PFSK-1 (cell line): ENCODE data around the gene GNB5.

ENCODE experiments used
- FOXP2 ChIP-seq: optimal IDR thresholded peaks from 2 replicates; pipeline ENCODE3; 2011; ENCODE audit warnings: borderline replicate concordance, control low read depth, inconsistent platforms; ENCODE audit not compliant: insufficient read depth; ENCODE audit errors: extremely low read length, extremely low read depth
- POLR2AphosphoS5 ChIP-seq: IDR thresholded peaks from 2 replicates; pipeline ENCODE4 v1.6.1; 2012; ENCODE audit warnings: low read depth, mild to moderate bottlenecking, control low read depth, low read length, moderate library complexity
- SIN3A ChIP-seq: IDR thresholded peaks from 2 replicates; pipeline ENCODE4 v1.6.1; 2012; ENCODE audit warnings: mild to moderate bottlenecking, low read length, moderate library complexity, borderline replicate concordance; ENCODE audit not compliant: insufficient read depth
- TAF1 ChIP-seq: IDR thresholded peaks from 2 replicates; pipeline ENCODE4 v1.6.1; 2012; ENCODE audit warnings: low read length, control low read depth, borderline replicate concordance; ENCODE audit not compliant: insufficient read depth
- TF ChIP-seq, protein P1 (sequence below), 2 experiments: IDR thresholded peaks; 2 replicates each; pipeline versions ENCODE4 v1.6.1 to v1.8.0; 2011 to 2012; ENCODE audit warnings: low read depth in 2 of 2, low read length in 2 of 2, control low read depth in 1 of 2, inconsistent platforms in 1 of 2, mild to moderate bottlenecking in 1 of 2, moderate library complexity in 1 of 2; ENCODE audit not compliant: insufficient read depth in 1 of 2

Gene GNB5

DNA sequence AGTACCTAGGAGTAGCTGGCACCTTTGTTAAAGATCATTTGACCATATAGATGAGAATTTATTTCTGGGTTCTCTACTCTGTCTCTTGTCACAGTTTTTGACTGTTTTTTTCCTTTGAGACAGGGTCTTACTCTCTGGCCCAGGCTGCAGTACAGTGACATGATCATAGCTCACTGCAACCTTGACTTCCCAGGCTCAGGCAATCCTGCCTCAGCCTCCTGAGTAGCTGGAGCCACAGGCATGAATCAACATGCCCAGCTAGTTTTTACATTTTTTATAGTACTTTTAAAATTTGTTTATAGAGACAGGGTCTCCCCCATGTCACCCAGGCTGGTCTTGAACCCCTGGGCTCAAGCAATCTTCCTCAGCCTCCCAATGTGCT, 123.7 kb downstream of the GNB5 start:
- TF ChIP-seq POLR2AphosphoS5 (no peak), FOXP2 (no peak), TAF1 (no peak), SIN3A (no peak)
- TF ChIP-seq, protein P1, sequence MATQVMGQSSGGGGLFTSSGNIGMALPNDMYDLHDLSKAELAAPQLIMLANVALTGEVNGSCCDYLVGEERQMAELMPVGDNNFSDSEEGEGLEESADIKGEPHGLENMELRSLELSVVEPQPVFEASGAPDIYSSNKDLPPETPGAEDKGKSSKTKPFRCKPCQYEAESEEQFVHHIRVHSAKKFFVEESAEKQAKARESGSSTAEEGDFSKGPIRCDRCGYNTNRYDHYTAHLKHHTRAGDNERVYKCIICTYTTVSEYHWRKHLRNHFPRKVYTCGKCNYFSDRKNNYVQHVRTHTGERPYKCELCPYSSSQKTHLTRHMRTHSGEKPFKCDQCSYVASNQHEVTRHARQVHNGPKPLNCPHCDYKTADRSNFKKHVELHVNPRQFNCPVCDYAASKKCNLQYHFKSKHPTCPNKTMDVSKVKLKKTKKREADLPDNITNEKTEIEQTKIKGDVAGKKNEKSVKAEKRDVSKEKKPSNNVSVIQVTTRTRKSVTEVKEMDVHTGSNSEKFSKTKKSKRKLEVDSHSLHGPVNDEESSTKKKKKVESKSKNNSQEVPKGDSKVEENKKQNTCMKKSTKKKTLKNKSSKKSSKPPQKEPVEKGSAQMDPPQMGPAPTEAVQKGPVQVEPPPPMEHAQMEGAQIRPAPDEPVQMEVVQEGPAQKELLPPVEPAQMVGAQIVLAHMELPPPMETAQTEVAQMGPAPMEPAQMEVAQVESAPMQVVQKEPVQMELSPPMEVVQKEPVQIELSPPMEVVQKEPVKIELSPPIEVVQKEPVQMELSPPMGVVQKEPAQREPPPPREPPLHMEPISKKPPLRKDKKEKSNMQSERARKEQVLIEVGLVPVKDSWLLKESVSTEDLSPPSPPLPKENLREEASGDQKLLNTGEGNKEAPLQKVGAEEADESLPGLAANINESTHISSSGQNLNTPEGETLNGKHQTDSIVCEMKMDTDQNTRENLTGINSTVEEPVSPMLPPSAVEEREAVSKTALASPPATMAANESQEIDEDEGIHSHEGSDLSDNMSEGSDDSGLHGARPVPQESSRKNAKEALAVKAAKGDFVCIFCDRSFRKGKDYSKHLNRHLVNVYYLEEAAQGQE (IDR thresholded peaks at IDR 0.05; ENCODE audit: insufficient read depth in 1 of 2, low read depth in 2 of 2, low read length in 2 of 2), result no peak

DNA sequence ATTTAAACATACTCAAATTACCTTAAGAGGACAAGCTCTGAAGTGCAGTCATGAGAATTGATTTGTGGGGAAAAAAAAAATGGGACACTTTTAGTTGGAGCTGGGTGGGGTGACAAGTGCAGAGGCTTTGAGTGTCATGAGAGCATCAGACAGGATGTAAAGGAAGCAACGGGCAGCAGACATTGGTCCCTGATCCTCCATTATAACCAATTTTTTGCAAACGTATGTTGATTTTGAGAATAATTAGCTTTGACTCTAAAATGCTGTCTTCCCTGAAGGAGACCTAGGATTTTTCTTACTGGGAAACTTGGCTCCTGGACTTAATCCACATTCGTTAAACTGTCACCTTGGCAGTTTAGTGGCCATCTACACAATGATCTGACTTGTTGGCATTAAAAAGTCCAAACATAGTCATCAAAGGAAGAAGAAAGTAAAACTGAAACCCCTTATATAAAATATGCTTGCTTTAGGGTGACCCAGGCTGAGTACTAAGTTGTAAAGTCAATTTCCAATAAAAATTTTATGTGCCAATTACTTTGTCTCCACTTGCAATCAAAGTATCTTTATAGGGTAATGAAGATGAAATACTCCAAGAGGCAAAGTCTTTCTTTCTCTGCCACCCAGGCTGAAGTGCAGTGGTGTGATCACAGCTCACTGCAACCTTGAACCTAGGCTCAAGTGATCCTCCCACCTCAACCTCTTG, 124.2 kb downstream of the GNB5 start:
- TF ChIP-seq, protein P1 (IDR thresholded peaks at IDR 0.05; ENCODE audit: insufficient read depth in 1 of 2, low read depth in 2 of 2, low read length in 2 of 2), result no peak
- TF ChIP-seq SIN3A (no peak), FOXP2 (no peak), POLR2AphosphoS5 (no peak), TAF1 (no peak)
